Adrenal gland (tissue), 5 donors: Measurements from ENCODE around the gene SESN1.

ENCODE experiments used
- CTCF ChIP-seq, 6 experiments: fragments of 450-650 bp in 4 of 6; fragments of 200-600 bp in 2 of 6; sonication (generic) in 1 of 6; IDR thresholded peaks; 1 replicate in 5 of 6; 2 replicates in 1 of 6; pipeline versions ENCODE4 v1.5.1 to v1.8.0; 2016 to 2021; ENCODE audit warnings: antibody characterized with exemption in 6 of 6, mild to moderate bottlenecking in 2 of 6, moderate library complexity in 1 of 6
- POLR2A ChIP-seq, 2 donors: fragments of 450-650 bp; IDR thresholded peaks; one replicate each; pipeline ENCODE4 v1.6.1; 2017; ENCODE audit warnings: antibody characterized with exemption in 2 of 2, mild to moderate bottlenecking in 2 of 2, moderate library complexity in 1 of 2
- donor health status: DM: no; HTN: no; CAD: no.

DNA sequence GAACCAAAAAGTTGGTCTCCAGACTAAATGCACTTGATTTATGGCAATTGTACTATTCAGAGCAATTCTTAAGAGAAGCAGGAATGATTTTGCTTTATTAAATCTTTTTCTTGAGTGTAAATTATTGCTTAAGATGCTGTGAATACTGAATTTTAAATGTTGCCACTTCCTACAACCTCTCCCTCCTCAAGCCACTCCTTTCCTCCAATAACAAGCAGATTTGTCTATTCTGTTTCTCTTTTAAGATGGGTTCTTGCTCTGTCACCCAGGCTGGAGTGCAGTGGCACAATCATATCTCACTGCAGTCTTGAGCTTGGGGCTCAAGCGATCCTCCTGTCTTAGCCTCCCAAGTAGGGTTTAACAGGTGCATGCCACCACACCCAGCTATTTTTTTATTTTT lies 65.3 kb downstream of the SESN1 start:
- no peak for TF ChIP-seq CTCF (IDR thresholded peaks at IDR 0.05)
- no peak for TF ChIP-seq POLR2A (IDR thresholded peaks at IDR 0.05)
